Measurements from ENCODE around the gene TMEM72.

Gene TMEM72

GRCh38 chr10:44911081-44911540, at the start of gene TMEM72:
TMEM72 (plus strand) TSS chr10:44911337; CDS start chr10:44911513, 176 bp downstream.
- Histone ChIP-seq H3K9me3 (ENCODE audit: severe bottlenecking) (no peaks in the 10 kb centered on the region), H3K27me3 (ENCODE audit: insufficient read depth, poor library complexity, severe bottlenecking) (no peaks in the 10 kb centered on the region), H3K27ac (ENCODE audit: poor library complexity, severe bottlenecking) (no peak within 1 kb of the TSS), H3K4me3 (ENCODE audit: severe bottlenecking) (no peak within 1 kb of the TSS), H3K36me3 (ENCODE audit: low read depth) (no peaks in the 10 kb centered on the region), H3K4me1 (ENCODE audit: insufficient read depth, poor library complexity, severe bottlenecking) (no peaks in the 10 kb centered on the region)
- DNase-seq (ENCODE audit: low spot score) (no peak), ATAC-seq (ENCODE audit: low read depth) (peak; percentile 44; the same call in 2 of the 3 replicates)
- TF ChIP-seq CTCF (IDR thresholded peaks at IDR 0.05; ENCODE audit: poor library complexity, severe bottlenecking): no peak

- TF ChIP-seq CTCF (IDR thresholded peaks at IDR 0.05; ENCODE audit: poor library complexity, severe bottlenecking): no peak
- DNase-seq (ENCODE audit: low spot score): no peak
- no peak for ATAC-seq (ENCODE audit: low read depth)
- Histone ChIP-seq H3K9me3 (ENCODE audit: severe bottlenecking) (no peaks in the 10 kb centered on the region), H3K4me1 (ENCODE audit: insufficient read depth, poor library complexity, severe bottlenecking) (no peaks in the 10 kb centered on the region), H3K27ac (ENCODE audit: poor library complexity, severe bottlenecking) (no peak overlapping the region), H3K27me3 (ENCODE audit: insufficient read depth, poor library complexity, severe bottlenecking) (peaks cover 10% of the 10 kb centered on the region), H3K4me3 (ENCODE audit: severe bottlenecking) (no peak overlapping the region), H3K36me3 (ENCODE audit: low read depth) (no peaks in the 10 kb centered on the region)
Measured at GRCh38 chr10:44862006-44862751, 49.0 kb upstream of the TMEM72 start.

GRCh38 chr10:44862924-44863323, 48.2 kb upstream of the TMEM72 start:
- peaks cover 10% of the 10 kb centered on the region for H3K27me3 ChIP-seq (ENCODE audit: insufficient read depth, poor library complexity, severe bottlenecking)
- H3K9me3 ChIP-seq (ENCODE audit: severe bottlenecking): no peaks in the 10 kb centered on the region
- TF ChIP-seq CTCF (IDR thresholded peaks at IDR 0.05; ENCODE audit: poor library complexity, severe bottlenecking): no peak
- no peaks in the 10 kb centered on the region for H3K4me1 ChIP-seq (ENCODE audit: insufficient read depth, poor library complexity, severe bottlenecking)
- H3K27ac ChIP-seq (ENCODE audit: poor library complexity, severe bottlenecking): no peak overlapping the region
- DNase-seq (ENCODE audit: low spot score) (no peak), ATAC-seq (ENCODE audit: low read depth) (no peak)
- H3K36me3 ChIP-seq (ENCODE audit: low read depth): no peaks in the 10 kb centered on the region
- no peak overlapping the region for H3K4me3 ChIP-seq (ENCODE audit: severe bottlenecking)

- TF ChIP-seq CTCF (IDR thresholded peaks at IDR 0.05; ENCODE audit: poor library complexity, severe bottlenecking): no peak
- no peak for DNase-seq (ENCODE audit: low spot score)
Measured at GRCh38 chr10:44863344-44864047, 47.6 kb upstream of the TMEM72 start.

More at GRCh38 chr10:44863344-44864047, 47.6 kb upstream of the TMEM72 start:
- Histone ChIP-seq H3K27ac (ENCODE audit: poor library complexity, severe bottlenecking) (no peak overlapping the region), H3K4me3 (ENCODE audit: severe bottlenecking) (no peak overlapping the region), H3K27me3 (ENCODE audit: insufficient read depth, poor library complexity, severe bottlenecking) (peaks cover 10% of the 10 kb centered on the region), H3K36me3 (ENCODE audit: low read depth) (no peaks in the 10 kb centered on the region), H3K4me1 (ENCODE audit: insufficient read depth, poor library complexity, severe bottlenecking) (no peaks in the 10 kb centered on the region), H3K9me3 (ENCODE audit: severe bottlenecking) (no peaks in the 10 kb centered on the region)
- ATAC-seq (ENCODE audit: low read depth): no peak; the same call in 2 of the 3 replicates
